GM08714 (cell line): ENCODE measurements around the gene ZNF236.

Experiments
- H3K4me3 ChIP-seq: fragments of 200-500 bp; sonication (Bioruptor generic); 2 replicates; pipeline ENCODE4 v1.5.1; 2014; ENCODE audit warnings: mild to moderate bottlenecking, low read length, inconsistent platforms
- ZNF274 ChIP-seq: IDR thresholded peaks from 2 replicates; pipeline ENCODE4 v1.6.1; 2012; ENCODE audit warnings: mild to moderate bottlenecking, low read depth, low read length

The ZNF236 gene

DNA sequence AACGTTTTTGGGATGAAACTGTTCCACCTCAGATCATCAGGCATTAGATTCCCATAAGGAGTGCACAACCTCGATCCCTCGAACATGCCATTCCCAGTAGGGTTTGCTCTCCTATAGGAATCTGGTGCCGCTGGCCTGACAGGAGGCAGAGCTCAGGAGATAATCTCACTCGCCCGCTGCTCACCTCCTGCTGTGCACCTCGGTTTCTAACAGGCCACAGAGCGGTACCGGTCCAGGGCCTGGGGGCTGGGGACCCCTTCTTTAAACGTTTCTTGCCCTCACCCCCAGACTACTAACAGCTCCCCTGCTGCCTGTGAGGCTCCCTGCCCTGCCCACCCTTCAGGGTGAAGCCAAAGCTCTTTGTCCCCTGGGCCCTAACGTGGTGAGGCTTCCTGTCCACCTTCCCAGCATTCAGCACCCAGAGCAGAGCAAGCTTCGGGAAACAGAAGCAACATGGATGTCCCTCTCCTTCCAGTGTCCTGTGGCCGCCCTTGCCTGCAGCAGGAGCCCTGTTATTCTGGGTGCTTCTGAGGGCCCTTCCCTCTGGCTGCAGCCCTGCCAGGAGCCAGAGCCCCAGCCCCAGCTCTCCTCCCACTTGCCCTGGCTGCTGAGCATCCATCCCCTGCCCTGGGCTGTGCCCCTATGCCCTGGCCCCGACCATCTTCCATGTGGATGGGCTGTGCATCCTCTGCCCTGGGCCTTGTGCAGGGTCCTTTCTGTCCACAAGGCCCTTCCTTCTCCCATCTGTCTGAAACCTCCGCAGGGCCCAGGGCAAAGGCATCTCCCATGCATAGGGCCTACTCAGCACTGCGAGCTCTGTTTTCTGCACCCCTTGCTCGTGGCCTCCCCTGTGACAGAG lies 170.1 kb downstream of the ZNF236 start:
- H3K4me3 ChIP-seq, result no peak overlapping the region
- TF ChIP-seq ZNF274, result no peak

DNA sequence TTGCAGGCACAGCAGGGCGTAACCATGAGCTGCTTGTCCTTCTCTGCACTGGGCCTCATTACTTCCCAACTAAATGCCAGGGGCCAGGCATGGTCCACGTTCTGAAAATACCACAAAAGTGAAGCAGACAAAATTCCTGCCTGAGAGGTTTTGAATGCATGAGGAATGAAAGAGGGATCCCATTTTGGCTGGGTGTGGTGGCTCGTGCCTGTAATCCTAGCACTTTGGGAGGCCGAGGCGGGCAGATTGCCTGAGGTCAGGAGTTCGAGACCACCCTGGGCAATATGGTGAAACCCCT lies 170.7 kb downstream of the ZNF236 start:
- TF ChIP-seq ZNF274, result no peak
- no peak overlapping the region for H3K4me3 ChIP-seq

DNA sequence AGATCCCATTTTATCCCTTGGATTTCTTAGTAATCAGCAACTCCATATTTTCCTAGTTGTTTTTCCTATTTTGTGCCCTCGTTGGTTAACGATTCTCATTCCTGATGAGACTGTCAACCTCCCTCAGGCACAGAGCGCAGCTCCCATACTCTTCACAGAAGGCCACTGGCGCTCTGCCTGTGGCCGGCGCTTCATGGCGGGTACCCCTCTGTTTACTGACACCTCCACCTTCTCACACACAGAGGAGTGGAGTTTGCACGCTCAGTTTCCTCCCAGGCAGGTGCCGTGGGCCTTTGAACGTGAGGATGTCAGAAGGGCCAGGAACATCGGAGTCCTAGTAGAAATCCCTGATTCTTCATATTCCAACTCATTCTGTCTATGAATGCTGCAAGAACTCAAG lies 171.2 kb downstream of the ZNF236 start:
- no peak overlapping the region for H3K4me3 ChIP-seq
- TF ChIP-seq ZNF274, result no peak

DNA sequence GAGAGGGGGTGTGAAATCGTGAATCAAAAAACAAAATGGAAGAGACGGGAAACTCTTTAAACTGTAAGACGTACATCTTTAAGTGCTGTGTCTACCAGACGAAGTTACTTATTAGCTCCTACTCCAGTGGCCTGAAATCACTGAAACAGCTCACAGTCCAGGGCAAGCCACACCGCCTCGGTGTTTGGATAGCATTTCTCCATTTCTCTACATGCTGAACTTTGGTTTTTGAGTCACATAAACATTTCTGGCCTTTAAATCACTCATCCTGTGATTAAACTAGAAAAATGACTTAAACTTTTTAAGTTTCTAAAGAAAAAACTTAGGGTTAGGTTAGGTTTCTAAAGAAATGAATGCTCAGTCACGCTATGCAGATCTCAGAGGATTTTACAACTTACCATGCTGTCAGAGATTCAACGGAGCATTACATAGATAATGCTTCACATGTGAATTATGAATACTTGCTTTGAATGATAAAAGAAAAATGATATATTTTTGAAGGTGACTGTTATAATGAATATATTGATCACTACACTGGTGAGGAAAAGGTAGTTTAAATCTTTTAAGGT lies 171.8 kb downstream of the ZNF236 start:
- no peak overlapping the region for H3K4me3 ChIP-seq
- no peak for TF ChIP-seq ZNF274

DNA sequence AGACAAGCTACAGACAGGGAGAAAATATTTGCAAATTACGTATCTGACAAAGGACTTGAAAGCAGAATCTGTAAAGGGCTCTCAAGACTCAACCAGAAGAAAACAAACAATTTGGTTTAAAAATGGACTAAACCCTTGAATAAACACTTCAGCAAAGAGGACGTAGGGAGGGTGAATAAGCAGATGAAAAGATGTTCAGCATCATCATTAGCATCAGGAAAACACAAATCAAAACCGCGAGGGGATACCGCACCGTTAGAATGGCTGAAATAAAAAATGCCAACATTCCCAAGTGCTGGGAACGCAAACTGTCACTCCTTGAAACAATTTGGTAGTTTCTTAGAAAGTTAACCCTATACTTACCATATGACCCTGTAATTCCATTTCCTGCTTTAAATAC lies 173.5 kb downstream of the ZNF236 start:
- TF ChIP-seq ZNF274, result no peak
- no peak overlapping the region for H3K4me3 ChIP-seq

DNA sequence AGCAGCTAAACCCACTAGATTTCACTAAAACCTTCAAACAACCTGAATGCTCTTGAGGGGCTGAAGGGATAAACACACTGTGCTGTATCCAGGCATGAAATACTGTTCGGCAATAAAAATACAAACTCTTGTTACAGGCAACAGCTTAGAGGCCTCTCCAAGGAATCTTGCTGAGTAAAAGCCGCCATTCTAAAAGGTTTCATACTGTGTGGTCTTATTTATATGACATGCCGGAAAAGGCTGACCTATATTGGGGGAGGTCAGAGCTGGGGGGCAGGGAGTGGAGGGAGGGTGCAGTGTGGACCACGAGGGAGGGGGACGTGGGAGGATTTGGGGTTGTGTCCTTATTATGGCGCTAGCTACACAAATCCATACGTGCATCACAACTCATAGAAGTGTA lies 174.1 kb downstream of the ZNF236 start:
- H3K4me3 ChIP-seq, result no peak overlapping the region
- no peak for TF ChIP-seq ZNF274

DNA sequence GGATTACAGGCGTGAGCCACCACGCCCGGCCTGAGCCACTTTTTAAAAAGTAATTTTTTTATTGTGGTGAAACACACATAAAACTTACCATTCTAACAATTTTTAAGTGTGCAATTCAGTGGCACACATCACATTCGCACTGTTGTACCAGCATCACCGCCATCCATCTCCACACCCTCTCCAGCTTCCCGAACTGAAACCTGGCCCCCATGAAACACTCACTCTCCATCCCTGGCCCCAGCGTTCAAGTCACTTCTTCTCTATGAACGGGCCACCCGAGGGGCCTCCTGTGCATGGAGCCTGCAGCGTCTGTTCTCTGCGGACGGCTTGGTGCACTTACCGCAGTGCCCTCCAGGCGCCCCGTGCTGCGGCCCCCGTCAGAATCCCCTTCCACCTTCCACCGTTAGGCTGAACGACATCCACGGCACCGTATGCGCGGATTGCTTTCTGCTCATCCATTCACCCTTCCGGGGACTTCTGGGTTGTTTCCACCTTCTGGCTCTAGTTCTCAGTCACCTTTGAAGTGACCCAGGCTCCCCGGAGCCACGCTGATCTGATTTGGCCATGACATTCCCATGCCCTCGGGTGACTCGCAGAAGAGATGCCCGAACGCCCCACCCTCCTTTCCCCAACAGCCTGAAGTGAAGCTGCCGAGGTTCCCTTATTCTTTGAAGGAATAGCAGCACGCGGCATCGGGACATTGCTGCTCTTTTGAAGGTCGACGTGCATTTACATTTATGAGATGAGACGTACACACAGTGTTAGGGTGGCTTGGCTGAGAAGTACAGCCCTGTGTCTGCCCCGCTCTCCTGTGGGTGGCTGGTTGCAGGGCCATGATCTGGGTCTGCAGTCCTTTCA lies 175.8 kb downstream of the ZNF236 start:
- no peak overlapping the region for H3K4me3 ChIP-seq
- TF ChIP-seq ZNF274, result no peak

DNA sequence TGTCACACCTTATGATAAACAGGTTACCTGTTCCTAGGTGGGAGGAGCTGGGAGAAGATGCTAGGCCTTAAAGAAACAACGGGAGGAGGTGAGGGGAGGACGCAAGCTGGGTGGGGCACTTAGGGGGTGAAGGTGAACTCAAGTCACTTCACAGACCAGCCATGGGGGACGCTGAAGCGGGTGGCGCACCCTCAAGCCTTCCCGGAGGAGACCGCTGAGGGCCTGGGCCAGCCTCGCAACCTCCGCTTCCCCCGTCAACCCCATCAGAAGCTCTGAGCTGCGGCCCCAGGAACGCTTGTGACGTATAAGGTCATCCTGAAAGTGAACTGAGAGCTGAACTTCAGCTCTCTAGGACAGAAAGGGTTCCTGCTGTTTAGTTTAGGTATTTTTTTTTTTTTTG lies 176.7 kb downstream of the ZNF236 start:
- TF ChIP-seq ZNF274, result no peak
- H3K4me3 ChIP-seq, result no peak overlapping the region

DNA sequence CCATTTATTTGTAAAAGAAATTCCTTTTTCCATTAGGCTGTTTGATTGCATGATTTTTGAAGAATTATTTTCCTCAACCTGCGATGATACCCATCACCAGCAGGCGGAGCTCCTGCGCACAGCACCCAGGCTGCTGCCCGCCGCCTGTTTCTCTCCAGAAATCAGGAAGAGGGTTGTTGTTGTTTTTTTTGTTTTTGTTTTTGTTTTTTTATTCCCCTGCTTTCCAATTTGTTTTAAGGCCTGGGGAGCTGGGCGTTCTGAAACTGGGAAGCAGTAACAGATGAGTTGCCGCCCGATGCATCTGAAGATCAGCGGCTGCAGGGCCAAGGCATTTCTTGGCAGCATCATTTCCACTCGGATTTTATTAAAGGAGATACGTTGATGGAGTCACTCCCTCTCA lies 178.2 kb downstream of the ZNF236 start:
- no peak overlapping the region for H3K4me3 ChIP-seq

DNA sequence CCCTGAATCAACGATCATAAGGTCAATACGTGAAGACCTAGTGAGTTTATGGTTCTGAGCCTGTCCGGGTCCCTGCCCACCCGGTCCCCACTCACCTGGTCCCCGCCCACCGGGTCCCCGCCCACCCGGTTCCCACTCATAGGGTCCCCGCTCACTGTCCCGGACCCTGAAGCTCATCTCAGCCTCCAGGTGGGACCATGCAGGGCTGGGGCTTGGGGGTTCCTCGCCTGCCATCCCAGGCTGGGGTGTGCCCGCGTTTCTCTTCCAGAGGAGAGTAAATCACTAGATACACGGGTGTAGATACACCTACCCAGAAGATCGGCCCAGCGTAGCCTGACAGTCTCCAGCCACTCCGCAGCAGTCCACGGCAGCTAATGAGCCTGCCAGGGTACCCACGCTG lies 178.7 kb downstream of the ZNF236 start:
- H3K4me3 ChIP-seq, result no peak overlapping the region
- TF ChIP-seq ZNF274, result no peak

More for the DNA sequence above, 178.2 kb downstream of the ZNF236 start:
- TF ChIP-seq ZNF274, result no peak

DNA sequence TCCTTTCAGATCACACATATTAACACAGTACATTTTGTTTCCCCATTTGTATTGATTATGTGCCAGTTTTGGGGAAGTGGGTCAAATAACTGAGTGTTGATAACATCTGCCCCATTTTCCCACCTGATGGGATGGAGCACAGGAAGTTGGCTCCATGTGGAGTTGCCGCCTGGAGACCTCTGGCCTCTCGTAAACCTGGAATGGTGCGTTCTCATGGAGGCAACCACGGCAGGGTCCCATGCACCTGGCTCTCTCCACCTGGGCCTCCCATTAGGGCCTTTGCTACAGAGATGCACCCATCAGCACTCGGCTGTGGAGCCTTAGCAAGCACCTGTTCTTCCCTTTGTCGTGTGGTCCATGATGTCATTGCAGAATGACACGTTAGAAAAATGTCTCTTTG lies 179.6 kb downstream of the ZNF236 start:
- no peak for TF ChIP-seq ZNF274
- H3K4me3 ChIP-seq, result no peak overlapping the region

DNA sequence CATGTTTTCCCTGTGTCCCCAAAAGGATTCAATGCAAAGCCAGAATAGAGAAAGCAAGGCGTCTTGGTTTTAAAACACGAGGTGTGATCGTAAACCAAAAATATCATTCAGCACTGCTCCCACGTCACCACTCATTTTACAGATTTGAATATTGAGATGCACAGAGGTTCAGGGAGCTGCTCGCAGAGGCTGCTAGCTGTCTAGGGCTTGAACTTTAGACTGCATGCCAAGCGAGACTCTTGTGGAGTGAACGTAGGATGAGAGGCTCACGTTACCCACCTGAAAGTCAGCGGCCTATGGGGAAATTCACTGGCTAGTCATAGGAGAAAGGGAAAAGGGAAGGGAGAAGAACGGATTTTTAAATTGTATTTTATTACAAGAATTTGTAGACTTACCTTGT lies 180.1 kb downstream of the ZNF236 start:
- H3K4me3 ChIP-seq, result no peak overlapping the region
- no peak for TF ChIP-seq ZNF274

DNA sequence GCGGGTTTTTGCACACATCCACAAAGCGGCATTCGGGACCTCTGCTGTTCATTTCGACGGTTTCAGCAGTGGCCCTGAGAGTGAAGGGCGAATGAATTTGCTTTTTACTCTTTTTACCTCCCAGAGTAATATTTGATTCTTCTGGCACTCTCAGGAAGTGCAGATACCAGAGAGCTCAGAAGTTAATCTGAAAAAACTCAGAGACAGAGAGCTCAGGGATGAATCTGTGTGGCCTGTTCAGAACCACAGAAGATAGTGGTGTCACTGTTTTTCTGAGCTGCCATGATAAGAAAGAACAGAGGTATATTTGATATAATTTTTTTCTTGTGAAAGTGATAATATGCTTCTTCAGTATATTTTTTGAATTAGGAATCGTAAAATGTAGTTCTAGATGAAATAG lies 181.0 kb downstream of the ZNF236 start:
- no peak for TF ChIP-seq ZNF274
- H3K4me3 ChIP-seq, result no peak overlapping the region

DNA sequence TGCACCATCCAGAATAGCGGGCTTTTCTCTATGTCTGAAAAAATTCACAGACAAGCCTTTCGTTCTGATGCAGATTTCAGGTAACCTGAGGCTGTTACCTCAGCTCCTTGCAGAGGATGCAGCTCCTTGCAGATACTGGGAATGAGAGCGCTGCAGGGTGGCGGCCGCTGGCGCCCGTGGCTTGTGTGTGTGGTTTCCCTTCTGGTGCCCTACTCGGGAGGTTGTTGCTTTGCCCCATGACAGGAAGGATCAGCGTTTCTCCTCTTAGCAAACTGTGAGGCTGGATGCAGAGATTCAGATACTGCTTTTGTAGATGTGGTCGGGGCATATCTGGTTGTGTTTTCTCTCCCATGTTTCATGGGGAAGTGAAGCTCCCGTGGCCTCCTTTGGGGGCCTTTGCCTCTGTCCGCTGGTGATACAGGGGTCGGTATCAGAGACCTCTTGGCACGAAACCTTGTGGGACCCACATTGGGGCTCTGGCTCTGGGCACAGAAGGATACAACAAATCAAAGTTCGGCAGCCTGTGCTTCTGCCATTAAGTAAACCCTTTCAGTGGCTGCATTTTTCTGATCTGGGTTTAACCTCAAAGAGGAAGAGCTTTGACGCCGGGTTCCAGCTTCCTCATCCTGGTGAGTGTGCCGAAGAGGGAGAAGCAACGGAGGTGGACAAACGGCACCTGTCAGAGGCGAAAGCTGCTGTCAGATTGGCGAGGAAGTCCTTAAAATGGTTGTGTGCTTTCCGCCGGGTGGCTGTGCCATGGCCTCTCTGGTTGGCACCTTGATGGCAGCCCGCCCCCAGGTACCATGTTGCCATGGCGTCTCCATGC lies 182.4 kb downstream of the ZNF236 start:
- no peak overlapping the region for H3K4me3 ChIP-seq
- no peak for TF ChIP-seq ZNF274
